Renal cortical epithelial cell (primary cell): ENCODE results near the gene LRP1-AS. TPM values are rescaled to one million over a fixed set of nuclear protein-coding genes. Genes with fewer than 3 reads are reported as not detected.

ENCODE experiments used
- DNase-seq: peaks from one replicate; pipeline ENCODE4 v3.0.0-alpha.2; 2011; ENCODE audit warnings: low read depth
- total RNA-seq: library from RNA; depleted of rRNA; stranded (reverse); fragments of >200 nt; gene quantifications from 2 replicates; pipeline ENCODE4 v1.2.3, GENCODE V29; 2014

The LRP1-AS gene
- total RNA-seq, 1 donor from 2014 or later, result not detected

DNA sequence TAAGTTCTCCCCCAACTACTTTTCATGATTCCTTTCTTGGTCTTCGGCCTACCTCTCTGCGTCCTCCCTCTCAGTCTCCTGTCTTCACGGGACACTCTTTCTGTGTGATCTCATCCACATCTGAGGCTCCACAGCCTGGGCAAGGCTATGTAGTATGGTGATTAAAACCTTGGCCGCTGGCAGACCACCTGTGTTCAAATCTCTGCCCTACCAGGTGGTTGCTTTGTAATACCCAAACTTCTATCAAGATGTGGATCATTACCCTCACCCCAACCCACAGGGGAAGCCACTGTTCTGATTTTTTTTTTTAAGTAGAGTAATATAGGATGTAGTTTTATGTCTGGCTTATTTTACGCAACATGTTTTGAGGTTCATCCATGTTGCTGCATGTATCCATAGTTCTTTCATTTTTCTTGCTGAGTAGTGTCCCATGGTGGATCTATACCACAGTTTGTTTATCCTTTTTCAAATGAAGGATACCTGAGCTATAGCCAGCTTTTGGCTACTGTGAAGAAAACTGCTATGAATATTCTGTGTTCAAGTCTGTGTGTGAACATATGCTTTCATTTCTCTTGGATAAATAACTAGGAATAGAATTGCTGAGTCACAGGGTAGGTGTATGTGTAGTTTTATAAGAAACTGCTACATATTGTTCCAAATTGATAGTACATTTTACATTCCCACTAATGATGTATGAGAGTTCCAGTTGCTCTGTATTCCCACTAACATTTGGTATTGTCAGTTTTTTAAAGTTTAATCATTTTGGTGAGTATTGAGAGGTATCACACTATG is 27.9 kb downstream of the LRP1-AS start:
- no peak for DNase-seq

DNA sequence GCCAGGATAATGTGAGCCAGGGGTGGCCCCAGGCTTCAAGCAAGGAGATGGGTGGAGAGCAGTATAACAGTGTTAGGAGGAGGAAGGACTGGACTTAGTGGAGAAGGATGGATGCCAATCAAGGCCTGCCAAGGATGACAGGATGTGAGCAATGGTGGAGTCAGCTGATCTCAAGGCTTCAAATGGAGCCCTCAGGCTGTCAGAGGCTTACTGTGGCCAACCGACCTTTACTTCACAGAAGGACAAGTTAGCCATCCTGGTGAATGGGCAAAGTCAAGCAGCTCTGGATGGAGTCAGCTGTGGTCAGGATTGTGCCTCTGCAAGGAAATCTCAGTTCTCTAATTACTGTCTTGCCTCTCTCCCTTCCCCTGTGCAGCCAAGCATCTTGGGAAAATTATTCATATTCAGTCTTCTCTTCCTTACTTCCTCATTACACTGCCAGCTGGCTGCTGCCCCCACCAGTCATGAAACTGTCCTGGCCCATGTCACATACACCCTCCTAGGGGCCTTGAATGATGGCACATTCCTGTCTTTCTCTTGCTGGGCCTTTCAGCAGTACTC is 28.6 kb downstream of the LRP1-AS start:
- peak; percentile 66 for DNase-seq

DNA sequence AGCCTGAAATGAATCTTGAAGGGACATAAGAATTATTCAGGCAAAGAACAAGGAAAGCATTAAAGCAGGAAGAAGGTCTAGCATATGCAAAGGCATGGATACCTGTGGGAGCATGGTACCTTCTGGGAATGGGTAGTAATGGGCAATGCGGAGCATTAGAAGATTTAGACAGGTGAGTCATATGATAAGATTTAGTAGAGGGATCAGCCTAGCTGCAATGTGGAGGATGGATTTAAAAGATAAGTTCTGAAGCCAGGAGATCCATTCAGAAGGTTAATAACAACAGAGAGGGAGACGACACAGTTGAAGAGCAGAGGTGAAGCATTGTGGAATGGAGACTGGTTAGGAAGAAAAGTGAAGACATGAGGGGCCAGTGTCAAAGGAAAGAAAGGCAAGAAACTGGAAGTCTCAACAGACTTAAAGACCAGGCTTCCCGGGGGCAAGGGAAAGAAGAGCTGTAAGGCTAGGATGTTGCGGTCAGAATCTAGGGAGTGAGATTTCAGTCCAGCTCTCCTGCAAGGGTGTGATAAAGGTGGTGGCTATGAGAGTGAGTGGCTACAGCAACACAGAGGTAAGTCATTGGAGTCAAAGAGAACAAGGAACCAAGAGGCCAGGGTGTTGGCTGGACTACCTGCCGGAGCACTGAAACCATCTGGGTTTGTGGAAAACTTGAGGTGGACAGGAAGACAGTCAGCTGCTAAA is 30.7 kb downstream of the LRP1-AS start:
- no peak for DNase-seq

DNA sequence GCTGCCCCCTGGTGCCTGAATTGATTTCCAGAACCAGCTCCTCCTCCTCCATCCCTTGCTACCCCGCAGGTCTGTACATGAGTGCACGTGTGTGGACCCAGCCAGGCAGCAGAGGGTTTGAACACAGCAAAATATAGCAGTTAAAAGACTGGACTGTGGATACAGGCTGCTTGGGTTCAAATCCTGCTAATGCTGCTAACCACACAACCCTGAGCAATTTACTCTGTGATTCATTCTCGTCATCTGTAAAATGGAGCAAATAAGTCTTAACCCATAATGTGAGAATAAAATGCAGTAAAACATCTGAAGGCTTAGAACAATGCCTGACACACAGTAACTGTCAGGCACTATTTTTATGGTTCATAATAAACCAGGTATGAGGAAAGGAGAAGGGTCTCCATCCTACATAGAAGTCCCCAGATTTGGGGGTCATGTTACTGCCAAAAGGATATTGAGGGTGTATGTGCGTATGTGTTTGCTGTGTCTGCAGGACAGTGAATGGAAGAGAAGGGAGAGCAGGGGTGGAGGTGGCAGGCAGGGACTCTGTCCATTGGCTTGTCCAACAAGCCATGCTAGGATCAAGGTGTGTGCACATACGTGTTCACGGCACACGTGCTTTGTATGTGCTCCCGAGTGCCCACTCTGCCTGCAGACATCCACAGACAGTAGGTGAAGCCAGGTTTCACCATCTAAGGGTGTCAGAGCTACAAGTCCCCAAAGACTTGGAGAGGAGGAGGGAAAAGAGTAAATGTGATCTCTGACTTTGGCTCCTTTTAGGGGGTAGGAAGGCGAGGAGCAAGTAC is 34.7 kb downstream of the LRP1-AS start:
- DNase-seq, result no peak

DNA sequence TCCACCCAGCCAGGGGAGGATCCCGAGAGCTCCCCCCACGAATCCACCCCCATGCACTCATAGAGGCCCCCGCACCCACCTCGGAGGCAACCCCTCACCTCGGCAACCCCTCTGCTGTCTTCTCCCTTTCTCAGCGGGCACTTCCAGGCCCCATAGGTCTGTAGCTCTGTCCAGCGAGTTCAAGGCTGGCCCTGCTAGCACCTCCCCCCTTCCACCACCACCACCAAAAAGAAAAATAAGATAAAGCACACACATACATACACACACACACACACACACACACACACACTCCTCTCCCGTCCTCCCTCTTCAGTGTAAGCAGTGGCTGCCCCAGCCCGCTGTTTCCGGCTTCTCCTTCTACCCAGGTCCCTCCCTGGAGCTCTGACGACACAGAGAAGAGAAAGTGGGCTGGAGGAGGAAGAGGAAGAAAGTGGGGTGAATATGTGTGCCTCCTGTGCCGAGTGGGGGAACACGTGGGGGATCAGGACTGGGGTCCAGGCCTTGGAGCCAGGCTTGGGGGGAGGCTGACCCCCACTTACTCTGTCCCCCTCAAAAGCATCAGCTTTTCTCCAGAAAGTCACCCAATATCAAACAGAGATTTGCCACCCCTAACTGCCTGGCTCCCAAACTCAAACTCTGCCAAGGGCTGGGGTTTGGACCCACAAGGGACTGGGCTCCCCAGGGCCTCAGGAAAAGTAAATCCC is 36.2 kb downstream of the LRP1-AS start, which contains the start of gene STAT6:
Gene STAT6 (minus strand): TSS at position 332 of the 704 bp plus-strand sequence. CDS start 3,084 bp downstream, outside the sequence.
- DNase-seq, result peak; percentile 71

DNA sequence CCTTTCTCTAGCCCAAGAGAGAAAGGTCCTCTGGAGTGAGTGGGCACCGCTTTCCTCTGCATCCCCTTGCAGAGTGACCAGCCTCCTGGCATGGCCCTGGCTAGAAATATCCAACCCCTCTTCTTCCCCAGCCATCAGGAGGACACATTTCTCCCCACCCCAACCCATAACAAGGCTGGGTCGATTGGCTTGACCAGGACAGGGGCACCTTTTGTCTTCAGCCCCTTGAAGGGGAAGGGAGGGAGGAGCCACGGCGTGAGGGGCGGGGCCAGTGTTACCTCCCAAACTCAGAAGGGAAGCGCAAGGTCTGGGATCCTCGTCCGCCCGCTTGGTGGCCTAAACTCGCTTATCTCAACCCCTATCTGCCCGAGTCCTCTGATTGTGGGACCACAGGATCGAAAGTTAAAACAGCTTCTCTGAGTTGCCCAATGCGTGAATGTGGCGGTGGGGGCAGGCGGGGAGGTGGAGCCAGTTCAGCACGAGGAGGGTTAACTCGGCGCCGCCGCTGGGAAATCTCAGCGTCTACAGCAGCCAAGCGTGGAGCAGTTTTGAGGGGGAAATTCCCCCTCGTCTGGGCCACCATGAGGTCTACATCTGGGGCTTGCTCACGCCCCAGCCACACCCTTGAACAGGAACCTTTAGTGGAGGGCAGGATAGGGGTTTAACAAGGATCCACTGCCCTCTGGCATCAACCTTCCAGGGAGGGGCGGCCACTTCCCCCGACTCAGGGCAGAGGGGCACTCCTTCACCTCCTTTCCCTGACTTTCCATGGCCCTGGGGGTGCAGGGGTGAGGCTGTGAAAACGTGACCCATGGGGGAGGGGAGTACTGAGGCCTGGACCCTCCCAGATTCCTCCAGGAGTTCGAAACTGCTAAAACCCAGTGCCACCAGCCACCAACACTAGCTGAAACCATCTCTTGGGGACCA is 37.1 kb downstream of the LRP1-AS start:
- peak; percentile 46 for DNase-seq

DNA sequence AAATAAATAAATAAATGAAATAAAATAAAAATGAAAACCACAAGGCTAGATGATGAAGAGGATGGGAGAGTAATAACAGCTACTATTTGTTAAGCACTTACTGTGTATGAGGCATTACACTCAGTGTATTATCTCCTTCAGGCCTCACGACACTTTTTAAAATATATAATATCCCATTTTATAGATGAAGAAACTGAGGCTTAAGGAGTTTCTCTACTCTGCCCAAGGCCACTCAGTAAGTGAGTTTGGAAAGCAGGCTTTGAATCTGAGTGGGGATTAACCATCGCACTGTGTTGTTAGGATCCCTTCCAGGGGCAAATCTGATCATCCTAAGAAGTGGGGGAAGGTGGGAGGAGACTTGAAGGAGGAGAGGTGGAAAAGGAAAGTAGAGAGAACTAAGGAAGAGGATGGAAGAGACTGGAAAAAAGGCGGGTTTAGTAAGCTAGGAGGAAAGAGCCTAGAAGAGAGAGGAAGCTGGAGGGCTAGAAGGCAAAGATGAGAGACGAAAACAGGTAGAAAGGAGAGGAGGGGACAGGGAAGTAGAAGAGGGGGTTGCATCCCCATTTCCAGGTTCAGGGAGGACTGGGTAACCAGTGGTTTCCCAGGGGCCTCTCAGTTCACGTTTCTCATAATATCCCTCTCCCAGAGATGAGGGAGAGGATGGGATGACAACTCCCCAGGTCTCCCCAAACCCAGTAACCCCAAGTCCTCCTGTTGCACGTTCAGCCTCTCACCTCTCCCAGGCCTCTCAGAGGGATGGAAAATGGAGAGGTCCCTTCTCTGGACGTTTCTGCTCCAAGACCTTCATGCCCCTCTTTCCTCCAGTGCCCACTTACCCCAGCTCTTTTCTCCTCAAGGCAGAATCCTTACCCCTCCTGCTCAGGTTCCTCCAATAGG is 38.0 kb downstream of the LRP1-AS start:
- DNase-seq, result no peak

DNA sequence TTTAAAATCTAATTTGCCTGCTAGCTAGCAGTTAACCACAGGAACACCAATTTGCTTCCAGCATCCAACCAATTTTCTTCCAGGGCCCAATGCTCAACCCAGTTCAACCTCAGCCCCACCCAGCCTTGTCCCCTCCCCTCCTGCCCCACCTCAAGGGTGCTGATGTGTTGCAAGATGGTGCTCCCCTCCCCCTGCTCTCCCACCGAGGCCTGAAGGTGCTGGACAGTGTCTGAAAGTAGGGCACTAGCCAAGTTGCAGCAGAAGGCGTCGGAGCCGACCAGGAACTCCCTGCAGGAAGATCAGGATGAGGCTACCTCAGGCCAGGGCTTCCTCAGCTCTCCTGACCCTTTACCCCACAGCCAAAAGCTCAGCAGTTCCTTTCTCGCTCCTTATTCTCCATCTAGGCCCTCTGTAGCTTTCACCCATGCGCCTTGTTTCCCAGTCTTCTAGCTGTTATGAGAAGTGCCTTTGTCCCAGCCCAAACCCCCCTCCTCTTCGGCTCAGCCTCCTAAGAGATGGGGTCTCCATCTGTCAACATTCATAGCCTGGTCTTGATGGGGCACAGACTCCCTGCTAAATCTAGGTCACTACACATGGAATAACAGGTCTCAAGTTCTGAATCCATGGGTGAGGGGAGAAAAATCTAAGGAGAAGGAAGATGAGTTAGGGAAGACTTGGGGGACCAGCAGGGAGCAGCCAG is 39.8 kb downstream of the LRP1-AS start:
- DNase-seq, result no peak

DNA sequence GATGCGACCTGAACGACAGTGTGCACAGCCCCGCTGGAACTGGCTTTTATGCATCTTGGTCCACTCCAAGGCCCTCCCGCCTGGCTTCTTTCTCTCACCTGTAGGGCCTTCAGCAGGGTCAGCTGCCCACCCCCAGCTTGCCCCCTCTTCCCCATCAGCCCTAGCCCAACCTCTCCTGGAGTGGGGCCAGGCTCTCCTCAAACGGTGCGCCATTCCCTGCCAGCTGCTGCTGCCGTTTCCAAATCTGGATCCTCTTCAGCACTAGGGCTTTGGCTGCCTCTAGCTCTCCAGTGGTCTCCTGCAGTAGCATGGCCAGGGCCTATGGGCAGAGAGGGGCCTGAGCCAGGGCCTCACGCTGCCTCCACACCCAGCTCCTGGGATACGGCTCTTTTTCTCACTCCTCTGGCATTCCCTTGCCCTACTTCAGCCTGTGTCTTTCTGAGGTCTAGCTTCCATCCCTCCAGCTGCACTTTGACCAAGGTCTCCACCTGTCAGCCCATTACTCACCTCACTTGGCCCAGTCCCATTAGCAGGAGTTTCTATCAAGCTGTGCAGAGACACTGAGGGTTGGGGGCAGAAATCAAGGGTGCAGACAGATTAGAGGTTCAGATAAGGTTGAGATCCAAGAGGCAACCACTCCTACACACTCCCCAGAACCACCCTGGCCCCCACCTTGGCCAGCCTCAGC is 41.3 kb downstream of the LRP1-AS start:
- DNase-seq, result no peak

DNA sequence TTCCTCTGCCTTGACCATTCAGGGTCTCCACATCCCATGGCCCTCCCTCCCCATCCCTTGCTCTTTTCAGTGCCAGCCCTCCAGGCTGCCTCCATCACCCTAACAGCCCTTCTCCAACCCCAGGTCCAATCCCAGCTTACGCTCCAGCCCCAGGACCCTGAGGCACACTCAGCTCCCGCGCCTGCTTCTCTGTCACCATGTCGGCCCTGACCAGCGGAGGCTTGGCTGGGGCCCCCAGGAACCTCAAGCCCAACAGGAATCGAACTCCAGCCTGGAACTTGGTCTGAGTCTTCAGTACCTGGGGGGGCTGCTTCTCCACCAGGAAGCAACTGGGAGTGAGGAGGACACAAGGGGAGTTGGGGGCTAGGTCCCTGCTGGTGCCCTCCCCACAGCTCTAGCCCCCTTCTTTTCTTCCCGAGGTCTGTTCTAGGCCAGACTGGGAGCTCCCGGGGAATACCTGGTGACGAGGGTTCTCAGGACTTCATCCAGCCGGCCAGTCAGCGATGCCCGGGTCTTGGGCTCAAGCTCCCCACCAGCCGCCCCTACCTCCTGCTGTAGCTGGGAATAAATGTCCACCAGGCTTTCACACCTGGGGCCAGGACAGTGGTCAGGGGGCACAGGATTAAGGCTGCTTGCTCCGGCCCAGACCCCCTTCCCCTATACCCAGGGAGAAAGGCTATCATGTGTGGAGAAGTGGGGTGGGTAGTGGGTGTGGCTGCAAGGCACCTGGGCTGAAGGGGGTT is 42.2 kb downstream of the LRP1-AS start:
- no peak for DNase-seq

DNA sequence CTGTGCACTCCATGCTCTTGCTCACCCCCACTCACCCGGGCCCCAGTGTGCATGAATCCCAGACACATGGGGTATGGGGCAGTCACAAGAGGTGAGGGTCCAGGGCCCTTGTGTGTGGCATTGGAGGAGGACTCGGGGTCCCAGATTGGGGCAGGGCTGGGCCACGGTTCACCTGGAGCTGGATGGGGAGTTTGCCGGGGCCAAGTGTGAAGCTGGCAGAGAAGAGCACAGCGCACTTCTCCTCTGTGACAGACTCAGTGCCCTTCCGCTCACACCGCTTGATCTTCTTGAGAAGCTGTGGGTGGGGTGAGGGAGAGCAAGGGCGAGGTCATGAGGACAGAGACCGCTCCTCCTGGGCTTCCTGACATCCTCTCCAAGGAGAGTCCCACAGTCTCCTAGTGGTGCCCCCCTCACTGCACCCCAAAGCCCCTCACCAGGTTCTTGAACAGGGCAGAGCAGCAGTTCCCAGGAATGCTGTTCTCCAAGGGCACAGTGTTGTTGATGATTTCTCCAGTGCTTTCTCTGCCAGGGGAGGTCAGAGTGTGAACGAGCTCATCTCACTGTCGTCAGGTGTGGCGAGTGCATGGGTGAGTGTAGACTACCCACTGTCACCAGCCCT is 43.0 kb downstream of the LRP1-AS start:
- DNase-seq, result no peak

DNA sequence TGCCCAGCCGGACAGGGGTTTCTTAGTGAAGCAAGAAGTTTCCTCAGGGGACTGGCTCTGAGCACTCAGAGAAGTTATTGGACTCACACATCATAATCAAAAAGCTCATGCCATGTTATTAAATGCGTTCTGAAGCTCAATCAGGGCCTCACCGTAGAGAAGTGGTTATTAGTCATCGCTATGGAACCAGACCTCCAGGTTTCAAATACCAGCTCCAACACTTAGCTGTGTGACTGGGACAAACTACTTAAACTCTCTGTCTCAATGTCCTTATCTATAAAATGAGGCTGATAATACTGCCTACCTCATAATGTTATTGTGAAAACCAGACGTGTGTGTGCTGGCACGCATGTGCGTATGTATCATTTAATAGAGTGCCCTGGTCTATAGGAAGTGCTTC is 43.6 kb downstream of the LRP1-AS start:
- DNase-seq, result no peak

DNA sequence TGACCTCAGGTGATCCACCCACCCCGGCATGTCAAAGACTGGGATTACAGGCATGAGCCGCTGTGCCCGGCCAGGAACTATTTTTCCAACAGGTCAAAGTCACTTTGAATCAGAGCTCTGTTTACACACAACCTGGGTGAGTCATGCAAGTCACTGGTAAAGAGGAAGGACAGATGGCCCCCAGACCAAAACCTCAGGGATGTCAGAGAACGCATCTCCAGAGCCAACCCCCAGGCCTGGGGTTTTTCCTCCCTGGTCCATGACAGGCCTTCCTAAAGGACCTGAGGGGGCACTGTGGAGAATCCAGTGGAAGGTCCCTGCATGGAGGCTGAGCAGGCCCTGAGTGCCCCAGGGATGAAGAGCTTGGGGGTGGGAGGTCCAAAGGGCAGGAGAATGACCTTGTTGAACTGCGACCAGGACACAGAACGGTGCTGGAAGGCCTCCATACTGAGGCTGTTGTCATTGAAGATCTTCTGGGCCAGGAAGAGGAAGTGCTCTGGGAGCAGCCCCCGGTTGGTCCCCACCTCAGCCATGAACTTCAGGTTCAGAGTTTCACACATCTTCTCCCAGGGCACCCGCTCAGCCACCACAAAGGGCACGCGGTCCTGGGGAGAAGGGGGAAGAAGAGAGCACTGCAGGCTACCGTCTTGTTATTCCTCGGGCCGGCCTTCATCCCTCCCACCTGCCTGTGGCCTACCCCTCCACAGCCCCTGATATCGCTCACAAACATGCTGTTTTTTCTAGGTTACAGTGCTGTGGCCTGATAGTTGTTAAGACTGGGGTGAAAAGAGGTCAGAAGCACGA is 45.3 kb downstream of the LRP1-AS start:
- DNase-seq, result peak; percentile 68

DNA sequence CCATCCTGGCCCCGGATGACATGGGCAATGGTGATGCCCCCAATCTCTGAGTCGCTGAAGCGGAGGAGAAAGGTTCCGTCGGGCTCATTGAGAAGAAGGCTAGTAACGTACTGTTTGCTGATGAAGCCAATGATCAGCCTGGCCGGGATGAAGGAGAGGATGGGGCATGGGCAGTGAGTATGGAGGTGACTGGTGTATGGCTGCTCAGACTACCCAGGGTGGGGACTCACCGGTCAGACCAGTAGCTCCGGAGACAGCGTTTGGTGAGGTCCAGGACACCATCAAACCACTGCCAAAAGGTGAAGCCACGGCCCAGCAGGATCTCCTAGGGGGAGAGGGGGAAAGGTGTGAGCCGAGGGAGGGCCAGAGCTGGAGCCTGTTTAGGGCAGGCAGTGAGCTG is 47.7 kb downstream of the LRP1-AS start:
- no peak for DNase-seq

DNA sequence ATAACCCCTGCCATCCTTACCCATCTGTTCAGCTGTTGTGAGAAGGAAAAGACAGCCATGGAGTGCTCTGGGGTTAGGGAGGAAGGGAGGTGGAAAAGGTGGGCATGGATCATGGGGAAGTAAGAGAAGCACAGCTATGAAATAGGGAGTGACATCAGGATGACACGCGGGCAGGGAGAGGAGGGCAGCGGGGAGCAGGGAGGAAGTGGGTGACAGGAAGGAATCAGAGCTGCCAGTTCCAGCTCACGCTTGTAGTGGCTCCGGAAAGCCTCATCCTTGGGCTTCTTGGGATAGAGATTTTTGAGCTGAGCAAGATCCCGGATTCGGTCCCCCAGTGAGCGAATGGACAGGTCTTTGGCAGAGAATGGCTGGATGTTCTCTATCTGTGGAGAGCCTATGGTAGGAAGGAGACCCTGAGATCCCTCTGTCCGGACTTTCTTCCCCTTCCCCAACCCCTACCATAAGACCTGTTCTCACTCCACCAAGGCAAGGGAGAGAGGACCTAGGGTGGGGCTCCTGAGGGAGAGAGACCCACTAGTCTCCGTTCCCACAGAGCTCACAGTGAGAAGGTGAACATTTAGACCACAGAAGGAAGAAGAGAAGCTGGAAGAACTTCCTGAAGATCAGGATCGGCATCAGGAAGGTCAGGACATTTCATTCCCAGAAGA is 48.2 kb downstream of the LRP1-AS start:
- no peak for DNase-seq
